Effector memory CD4-positive, alpha-beta T cell (primary cell): ENCODE data around the gene UBAC1.
A peak's percentile ranks its signal among the peaks of the same experiment; 100 is the strongest.

ENCODE experiments used
- DNase-seq, 3 donors: peaks; one replicate each; pipeline ENCODE4 v3.0.0-alpha.2; 2020
- H3K27ac ChIP-seq: 2 replicates; pipeline ENCODE4 v1.7.0; 2013; ENCODE audit warnings: mild to moderate bottlenecking, low read length, moderate library complexity; ENCODE audit not compliant: insufficient read depth, poor library complexity, severe bottlenecking
- H3K27me3 ChIP-seq: replicated peaks from 2 replicates; pipeline ENCODE4 v1.7.0; 2013; ENCODE audit warnings: mild to moderate bottlenecking, low read length; ENCODE audit not compliant: insufficient read depth, control insufficient read depth, poor library complexity, severe bottlenecking
- H3K36me3 ChIP-seq: 2 replicates; pipeline ENCODE4 v1.7.0; 2013; ENCODE audit warnings: mild to moderate bottlenecking, low read length, moderate library complexity; ENCODE audit not compliant: control insufficient read depth, insufficient read depth
- H3K4me1 ChIP-seq: 2 replicates; pipeline ENCODE4 v1.7.0; 2013; ENCODE audit warnings: low read length, mild to moderate bottlenecking; ENCODE audit not compliant: control insufficient read depth, insufficient read depth, poor library complexity, severe bottlenecking
- H3K4me3 ChIP-seq: 2 replicates; pipeline ENCODE4 v1.7.0; 2013; ENCODE audit warnings: low read length, low read depth, mild to moderate bottlenecking; ENCODE audit not compliant: insufficient read depth, poor library complexity, severe bottlenecking
- H3K9me3 ChIP-seq: 2 replicates; pipeline ENCODE4 v1.7.0; 2013; ENCODE audit warnings: mild to moderate bottlenecking, low read length, moderate library complexity; ENCODE audit not compliant: control insufficient read depth

Gene UBAC1

GRCh38 chr9:135978642-135979546 is 17.7 kb upstream of the UBAC1 start:
- H3K36me3 ChIP-seq, result no peaks in the 10 kb centered on the region
- peak; percentile 28 to 51 (median 42) for DNase-seq
- no peaks in the 10 kb centered on the region for H3K27me3 ChIP-seq

GRCh38 chr9:135976944-135977343 is 15.8 kb upstream of the UBAC1 start:
- H3K36me3 ChIP-seq, result no peaks in the 10 kb centered on the region
- no peak overlapping the region for H3K4me3 ChIP-seq
- no peak overlapping the region for H3K27ac ChIP-seq
- no peaks in the 10 kb centered on the region for H3K9me3 ChIP-seq
- no peaks in the 10 kb centered on the region for H3K27me3 ChIP-seq
- peaks cover 20% of the 10 kb centered on the region for H3K4me1 ChIP-seq
- DNase-seq, result no peak

More at GRCh38 chr9:135978642-135979546, 17.7 kb upstream of the UBAC1 start:
- Histone ChIP-seq H3K27ac (no peak overlapping the region), H3K4me1 (peaks cover 20% of the 10 kb centered on the region), H3K9me3 (no peaks in the 10 kb centered on the region), H3K4me3 (no peak overlapping the region)

DNA sequence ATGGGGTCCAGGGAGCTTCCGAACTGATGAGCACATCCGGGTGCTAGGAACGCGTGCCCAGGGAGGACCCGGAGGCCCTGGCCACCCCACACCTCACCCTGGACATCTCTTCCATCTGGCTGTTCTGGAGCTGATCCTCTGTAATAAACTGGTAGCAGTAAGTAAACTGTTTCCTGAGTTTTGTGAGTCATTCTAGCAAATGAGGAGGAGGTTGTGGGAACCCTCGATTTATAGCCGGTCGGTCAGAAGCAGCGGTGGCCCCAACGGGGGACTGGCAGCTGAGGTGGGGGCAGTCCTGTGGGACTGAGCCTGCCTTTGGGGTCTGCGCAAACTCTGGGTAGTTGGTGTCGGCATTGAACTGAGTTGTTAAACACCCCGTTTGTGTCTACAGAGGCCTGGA is 15.4 kb upstream of the UBAC1 start:
- H3K27me3 ChIP-seq, result no peaks in the 10 kb centered on the region
- H3K4me3 ChIP-seq, result no peak overlapping the region
- no peaks in the 10 kb centered on the region for H3K36me3 ChIP-seq
- no peak overlapping the region for H3K27ac ChIP-seq
- DNase-seq, result no peak
- H3K9me3 ChIP-seq, result no peaks in the 10 kb centered on the region
- peaks cover 20% of the 10 kb centered on the region for H3K4me1 ChIP-seq

- no peak overlapping the region for H3K27ac ChIP-seq
- H3K27me3 ChIP-seq, result no peaks in the 10 kb centered on the region
Observed at GRCh38 chr9:135975834-135976233, 14.7 kb upstream of the UBAC1 start.

DNA sequence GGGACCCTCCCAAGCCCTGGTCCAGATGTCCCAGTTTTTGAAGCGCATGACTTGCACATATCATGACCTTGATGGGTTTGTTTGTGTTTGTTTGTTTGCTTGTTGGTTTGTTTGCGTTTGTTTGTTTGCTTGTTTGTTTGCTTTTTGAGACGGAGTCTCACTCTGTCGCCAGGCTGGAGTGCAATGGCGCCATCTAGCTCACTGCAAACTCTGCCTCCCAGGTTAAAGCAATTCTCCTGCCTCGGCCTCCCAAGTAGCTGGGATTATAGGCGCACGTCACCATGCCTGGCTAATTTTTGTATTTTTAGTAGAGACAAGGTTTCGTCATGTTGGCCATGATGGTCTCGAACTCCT is 13.0 kb upstream of the UBAC1 start:
- Histone ChIP-seq H3K9me3 (no peaks in the 10 kb centered on the region), H3K27me3 (no peaks in the 10 kb centered on the region), H3K4me3 (no peak overlapping the region), H3K4me1 (peaks cover 9% of the 10 kb centered on the region), H3K27ac (no peak overlapping the region), H3K36me3 (no peaks in the 10 kb centered on the region)
- no peak for DNase-seq

More at GRCh38 chr9:135975834-135976233, 14.7 kb upstream of the UBAC1 start:
- Histone ChIP-seq H3K36me3 (no peaks in the 10 kb centered on the region), H3K4me3 (no peak overlapping the region), H3K9me3 (no peaks in the 10 kb centered on the region), H3K4me1 (peaks cover 20% of the 10 kb centered on the region)
- no peak for DNase-seq

- Histone ChIP-seq H3K9me3 (no peaks in the 10 kb centered on the region), H3K27ac (no peak overlapping the region), H3K4me3 (no peak overlapping the region), H3K4me1 (peaks cover 3% of the 10 kb centered on the region), H3K27me3 (no peaks in the 10 kb centered on the region), H3K36me3 (no peaks in the 10 kb centered on the region)
- DNase-seq, result no peak
Observed at GRCh38 chr9:135973277-135974219, 12.4 kb upstream of the UBAC1 start.

- H3K27me3 ChIP-seq, result no peaks in the 10 kb centered on the region
- no peaks in the 10 kb centered on the region for H3K9me3 ChIP-seq
- H3K4me3 ChIP-seq, result no peak overlapping the region
- no peaks in the 10 kb centered on the region for H3K36me3 ChIP-seq
- DNase-seq, result peak; percentile 23 to 42 (median 25)
- H3K4me1 ChIP-seq, result peaks cover 6% of the 10 kb centered on the region
- H3K27ac ChIP-seq, result no peak overlapping the region
Observed at GRCh38 chr9:135971892-135972291, 10.7 kb upstream of the UBAC1 start.

- Histone ChIP-seq H3K4me3 (no peak overlapping the region), H3K27me3 (no peaks in the 10 kb centered on the region), H3K9me3 (no peaks in the 10 kb centered on the region), H3K27ac (no peak overlapping the region), H3K36me3 (no peaks in the 10 kb centered on the region), H3K4me1 (peaks cover 6% of the 10 kb centered on the region)
- DNase-seq, result no peak
Observed at GRCh38 chr9:135971111-135971766, 10.1 kb upstream of the UBAC1 start.

GRCh38 chr9:135970128-135970815 is 9.1 kb upstream of the UBAC1 start:
- Histone ChIP-seq H3K36me3 (no peaks in the 10 kb centered on the region), H3K27ac (no peak overlapping the region), H3K9me3 (no peaks in the 10 kb centered on the region), H3K4me3 (no peak overlapping the region), H3K4me1 (peaks cover 6% of the 10 kb centered on the region), H3K27me3 (no peaks in the 10 kb centered on the region)
- no peak for DNase-seq
